Measurements from ENCODE around the gene NEDD8.

The NEDD8 gene

DNA sequence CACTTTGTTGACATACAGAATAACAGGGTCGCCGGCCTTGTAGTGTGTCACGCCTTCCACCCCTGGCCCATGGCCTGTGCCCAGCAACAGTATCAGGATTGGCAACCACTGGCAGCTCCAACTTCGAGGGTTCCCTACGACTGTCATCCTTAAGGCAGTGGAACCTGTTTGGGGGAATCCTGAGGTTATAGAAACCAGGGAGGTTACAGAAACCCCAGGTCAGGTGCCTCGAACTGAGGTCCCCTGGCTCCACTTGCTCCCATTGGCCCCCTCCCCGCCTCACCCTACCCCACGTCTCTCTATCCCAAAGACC, 37.3 kb downstream of the NEDD8 start:
- DNase-seq = no peak

DNA sequence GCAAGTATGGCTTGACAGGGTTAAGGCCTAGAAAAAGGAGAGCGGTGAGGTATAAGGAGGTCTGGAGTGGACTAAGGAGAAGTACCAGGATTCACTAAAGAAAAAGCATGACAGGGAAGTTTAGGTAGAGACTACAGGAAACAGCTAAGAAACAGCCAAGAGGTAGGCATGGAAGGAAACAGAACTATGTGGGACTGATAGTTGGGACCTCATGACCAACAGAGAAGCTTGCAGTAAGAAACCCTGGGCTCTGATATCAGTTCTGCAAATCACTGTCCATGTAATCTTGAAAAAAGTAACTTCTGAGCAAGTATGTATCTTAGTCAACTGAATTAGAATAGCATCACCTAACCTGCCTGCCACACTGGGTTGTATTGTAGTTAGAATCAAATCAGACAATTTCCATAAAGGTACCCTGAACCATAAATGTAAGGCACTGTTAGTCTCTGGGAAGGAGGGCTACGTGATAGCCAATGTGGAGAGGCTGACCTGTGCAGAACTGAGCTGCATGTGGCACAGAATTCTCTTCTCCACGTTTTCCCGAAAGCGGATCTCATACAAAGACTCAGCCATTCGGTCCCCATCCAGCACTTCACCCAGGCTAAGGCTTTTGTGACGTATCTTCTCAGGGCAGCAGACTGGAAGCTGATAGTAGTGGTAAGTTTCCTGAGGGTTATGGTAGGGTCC, 37.8 kb downstream of the NEDD8 start:
- DNase-seq = no peak

DNA sequence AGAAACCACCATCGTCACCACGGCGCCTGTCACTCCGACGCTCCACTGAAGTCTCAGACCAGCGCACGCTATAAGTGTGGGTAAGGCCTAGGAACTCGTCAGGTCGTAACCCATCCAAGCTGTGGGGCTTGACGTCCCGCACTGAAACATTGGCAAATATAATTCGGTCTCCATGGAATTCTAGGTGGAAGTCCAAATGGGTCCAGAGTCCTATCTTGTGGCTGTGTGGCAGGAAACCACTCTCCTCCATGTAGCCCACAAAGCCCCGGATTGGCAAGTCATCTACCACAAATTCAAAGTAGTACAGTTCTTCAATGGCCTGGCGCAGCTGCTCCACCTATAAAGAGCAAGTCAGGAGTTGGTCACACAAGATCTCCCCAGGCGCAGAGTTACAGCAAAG, 39.2 kb downstream of the NEDD8 start:
- no peak for DNase-seq

DNA sequence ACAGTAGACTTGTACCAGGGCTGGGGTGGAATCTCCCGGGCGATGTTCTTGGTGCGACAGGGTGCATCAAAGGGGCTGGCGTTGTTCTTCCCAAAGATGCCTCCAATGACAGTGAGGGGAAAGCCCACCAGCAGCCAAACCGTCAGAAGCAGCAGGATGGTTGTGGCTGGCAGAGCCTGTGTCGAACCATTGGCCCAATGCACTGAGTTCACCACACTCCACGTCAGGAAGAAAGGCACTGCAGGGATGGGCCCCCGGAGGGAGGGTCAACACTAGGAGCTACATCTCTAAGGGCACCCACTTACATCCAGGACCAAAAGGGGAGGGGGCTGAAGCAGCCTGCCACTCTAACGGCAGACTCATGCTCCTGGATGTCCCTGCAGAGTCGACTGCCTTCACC, 41.8 kb downstream of the NEDD8 start:
- DNase-seq = no peak

DNA sequence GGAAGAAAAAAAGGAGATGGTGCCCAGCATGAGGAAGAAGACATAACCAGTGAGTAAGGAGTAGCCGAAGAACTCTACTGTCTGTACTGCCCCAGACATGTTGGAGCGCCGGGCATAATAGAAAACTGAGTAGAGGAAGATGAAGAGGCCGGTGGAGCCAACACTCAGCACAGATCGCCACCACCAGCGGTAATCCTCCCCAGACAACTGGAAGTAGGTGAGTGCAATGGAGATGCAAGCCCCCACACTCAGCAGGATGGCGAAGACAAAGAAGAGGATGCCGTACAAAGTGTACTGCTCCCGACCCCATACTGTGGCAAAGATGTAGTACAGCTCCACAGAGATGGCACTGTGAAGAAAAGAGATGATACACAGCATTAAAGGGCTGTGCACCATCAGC, 42.7 kb downstream of the NEDD8 start:
- DNase-seq = no peak

DNA sequence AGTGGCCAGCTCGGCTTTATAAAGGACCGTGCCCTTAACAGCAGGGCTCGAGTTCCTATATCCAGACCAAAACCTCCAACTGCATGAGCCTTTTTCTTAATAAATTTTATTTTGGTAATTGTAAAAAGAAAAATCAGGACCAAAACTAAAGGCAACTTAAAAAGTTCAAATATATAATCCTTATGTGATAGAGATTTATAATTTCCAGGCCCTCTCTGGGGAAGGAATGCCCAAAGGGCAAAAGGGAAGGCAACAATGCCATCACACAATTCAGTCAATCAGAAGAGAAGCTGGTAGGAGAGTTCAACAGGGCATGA, 43.1 kb downstream of the NEDD8 start:
- DNase-seq = no peak

DNA sequence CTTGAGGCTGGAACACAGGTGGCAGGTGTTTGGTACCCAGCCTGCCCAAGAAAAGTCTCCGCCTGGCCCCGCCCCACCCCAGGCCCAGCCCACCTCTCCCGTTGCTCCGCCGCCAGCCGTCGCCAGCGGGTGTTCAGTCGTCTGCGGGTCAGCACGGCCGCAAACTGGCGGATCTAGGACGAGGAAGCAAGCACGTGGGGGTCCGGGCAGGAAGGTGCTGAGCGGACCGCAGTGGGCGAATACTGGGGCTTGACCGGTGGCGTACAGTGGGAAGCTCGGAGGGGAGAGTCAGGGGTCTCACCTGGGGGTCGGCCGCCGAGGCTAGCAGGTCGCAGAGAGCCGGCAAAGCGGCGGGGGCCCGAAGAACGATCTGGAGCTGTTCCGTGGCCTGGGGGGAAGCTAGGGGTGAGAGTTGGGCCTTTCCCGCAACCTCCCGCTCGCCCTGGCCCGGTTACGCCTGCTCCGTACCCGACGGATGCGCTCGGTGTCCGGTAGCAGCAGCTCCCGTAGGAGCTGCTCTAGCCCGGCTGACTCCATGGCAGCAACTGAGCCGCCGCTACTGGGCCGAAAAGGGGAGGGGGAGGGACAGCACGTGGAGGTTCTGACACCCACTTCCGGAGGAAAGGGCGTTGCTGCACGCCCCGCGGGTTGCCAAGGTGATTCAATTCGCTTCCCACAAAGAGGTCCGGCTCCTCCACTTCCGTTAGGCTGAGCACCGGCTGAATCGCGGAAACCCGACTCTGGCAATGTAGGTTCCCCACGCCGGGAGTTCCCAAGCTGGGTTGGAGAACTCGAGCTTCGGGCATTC, 43.7 kb downstream of the NEDD8 start, which contains the start of gene IPO4:
Gene IPO4, minus strand, starts transcription at position 566 of the 808 bp plus-strand sequence. Its CDS starts 29 bp downstream, at position 537.
- DNase-seq = peak; percentile 90

DNA sequence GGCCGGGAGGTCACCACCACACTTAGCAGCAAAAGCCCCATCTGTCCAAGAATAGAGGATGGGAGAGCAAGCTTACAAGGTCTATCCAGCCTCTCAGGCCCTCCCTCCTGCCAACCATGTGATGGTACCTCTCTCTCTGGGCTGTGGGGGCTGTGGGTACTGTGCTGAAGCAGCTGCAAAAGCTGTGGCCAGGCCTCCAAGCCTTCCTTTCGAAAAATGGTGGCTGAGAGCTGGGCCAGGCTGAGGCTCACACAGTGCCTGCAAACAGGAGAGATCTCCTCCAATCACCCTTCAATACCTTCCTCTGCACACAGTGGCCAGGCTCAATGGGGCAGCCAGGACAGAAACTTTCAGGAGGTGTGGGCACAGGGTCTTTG, 44.6 kb downstream of the NEDD8 start:
- no peak for DNase-seq

DNA sequence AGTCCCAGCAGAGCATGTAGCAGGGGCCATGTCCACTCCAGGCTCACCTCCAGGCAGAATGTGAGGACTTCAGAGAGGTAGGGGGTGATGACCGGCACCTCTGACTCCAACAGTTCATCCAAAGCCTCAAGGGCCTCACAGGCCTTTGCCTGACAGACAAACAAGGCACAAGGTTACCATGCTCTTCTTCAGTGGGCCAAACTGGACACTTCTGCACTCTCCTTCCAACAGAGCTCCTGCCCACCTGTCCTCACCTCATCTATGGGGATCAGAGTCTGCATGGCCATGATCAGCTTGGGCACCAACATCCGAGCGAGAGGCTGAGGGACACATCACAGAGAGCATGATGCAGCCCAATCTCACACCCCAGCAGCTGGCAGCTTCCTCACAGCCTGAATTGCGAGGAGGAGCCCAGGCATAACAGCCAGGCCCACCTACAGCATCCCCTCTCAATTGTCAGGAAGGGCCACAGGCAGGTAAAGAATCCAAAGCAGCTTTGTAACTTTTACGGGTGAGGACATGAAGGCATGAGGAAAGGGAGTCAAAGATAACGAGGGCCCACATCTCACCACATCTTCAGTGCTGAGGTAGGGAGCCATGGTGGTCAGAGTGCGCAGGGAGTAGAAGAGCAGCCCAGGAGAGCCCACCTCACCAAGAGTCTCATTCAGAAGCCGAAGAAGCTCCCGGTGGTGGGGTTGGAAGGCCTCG, 45.2 kb downstream of the NEDD8 start:
- no peak for DNase-seq

DNA sequence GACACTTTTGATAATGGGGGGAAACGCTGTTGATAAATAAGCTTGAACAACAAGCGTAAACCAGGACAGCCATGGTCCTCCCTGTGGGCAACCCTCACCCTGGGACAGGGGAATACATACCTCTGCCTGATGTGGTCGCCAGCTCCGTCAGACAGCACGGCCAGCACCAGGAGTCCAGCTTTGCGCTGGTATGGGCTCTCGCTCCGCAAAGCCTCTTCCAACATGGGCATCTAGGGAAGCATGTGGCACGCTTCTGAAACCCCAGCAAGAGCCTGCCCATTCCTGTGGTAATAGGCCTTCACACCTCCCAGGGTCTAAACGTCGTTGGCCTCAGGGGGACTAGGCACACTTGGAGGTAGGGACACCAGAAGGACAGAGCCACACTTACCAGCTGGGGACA, 46.4 kb downstream of the NEDD8 start:
- DNase-seq = no peak

DNA sequence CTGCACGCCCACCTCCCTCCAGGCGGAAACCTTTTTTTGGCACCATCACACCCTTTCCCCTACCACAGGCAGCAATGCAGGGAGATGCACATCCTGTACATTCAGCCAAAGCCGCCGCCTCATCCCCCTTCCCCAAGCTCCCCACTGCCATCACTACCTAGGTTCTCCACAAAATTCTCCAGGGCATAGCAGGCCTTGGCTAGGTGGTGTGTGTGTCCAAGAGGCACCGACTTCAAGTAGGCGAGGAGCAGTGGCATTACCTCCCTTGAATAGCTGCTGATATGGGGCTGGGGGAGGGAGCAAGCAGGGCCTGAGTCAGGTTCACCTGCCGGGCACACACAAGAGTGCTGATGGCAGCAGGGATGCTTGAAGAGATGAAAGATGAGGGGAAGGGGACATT, 47.1 kb downstream of the NEDD8 start:
- no peak for DNase-seq

DNA sequence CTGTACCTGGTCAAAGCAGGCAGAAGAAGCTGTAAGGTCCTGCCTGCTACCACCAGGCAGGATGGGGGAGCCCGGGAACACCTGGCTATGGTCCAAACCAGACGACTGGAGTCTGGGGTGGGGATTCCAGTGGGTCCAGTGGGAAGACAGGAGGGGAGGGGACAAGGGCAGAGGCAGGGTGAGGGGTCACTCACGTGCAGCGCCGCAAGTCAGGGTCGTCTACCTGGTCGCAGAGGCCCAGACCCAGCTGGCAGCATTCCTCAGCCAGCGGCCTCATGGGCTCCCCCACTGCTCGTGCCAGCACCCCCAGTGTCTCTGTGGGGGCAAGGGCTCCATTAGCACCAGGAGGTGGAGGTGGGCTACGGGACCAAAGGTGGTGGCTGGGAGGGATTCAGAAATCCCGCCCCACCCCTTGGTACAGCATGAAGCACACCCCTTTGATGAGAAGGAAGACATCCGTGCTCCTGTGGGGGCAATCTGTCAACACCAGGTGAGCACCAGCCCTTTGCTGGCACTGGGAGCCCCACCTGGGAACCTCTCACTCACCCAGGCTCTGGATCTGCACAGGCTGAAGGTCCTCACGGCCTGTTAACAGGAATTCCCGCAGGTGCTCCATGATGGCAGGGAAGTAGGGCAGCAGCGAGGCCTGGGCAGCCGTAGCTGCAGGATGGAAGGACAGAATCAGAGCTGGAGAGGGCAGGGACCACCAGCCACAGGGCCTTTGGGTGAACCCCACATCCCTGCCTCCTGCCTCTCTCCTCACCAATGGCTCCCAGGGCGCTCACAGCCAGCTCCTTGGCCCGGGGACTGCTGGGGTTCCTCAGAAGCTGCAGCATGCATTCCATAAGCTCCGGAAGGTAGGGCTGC, 47.8 kb downstream of the NEDD8 start:
- DNase-seq = no peak

DNA sequence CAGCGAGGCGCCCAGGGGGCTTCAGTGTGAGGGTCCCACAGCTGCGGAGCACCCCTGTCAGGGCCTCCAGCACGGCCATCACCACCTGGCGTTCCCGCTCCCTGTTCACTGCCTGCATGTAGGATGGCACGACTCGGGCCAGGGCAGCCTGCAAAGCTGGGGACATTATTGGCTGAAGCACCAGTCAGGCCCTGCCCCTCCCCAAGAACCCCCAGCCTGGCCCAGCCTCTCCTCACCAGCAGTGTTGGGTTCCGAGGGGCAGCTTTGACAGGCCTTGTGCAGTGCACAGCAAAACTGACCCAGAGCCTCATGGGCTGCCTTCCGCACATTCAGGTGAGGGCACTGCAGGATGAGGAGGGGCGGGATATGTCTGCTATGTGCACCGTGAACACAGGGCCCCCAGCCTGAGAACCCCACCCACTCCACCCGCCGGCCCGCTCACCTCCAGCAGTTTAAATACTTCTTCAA, 49.1 kb downstream of the NEDD8 start:
- DNase-seq = no peak

DNA sequence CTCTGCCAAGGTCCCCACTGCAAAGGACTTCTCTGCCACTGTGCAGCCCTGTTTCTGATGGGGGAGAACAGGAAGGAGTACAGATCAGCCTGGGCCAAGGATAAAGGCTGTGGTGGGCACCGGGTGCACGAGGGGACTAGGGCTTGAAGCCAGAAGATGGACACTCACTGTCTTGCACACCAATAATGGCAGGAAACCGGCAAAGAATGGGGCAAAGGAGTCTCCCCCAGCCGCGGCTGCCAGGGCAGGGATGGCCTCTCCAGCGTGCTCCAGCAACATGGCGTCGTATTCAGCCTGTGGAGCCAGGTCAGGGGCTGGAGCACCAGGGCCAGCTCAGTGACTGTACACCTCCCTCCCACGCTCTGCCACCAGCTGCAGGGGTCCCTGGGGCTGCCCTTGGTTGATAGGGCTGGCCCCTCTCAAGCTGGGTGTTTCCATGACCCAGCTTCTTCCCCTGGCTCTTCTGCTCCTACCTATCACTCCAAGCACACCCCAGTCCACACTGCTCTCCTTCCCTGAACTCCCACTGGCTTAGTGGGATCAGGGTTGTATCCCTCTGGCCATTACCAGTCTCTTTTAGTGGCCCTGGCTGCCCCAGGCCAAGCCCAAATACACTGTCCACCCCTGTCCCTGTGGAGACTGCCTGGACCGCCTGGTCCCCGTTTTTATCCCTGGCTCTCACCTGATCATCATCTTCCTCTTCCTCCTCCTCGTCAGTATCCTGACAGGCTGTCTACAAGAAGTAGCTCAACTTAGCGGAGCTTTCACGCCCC, 49.9 kb downstream of the NEDD8 start:
- DNase-seq = no peak

DNA sequence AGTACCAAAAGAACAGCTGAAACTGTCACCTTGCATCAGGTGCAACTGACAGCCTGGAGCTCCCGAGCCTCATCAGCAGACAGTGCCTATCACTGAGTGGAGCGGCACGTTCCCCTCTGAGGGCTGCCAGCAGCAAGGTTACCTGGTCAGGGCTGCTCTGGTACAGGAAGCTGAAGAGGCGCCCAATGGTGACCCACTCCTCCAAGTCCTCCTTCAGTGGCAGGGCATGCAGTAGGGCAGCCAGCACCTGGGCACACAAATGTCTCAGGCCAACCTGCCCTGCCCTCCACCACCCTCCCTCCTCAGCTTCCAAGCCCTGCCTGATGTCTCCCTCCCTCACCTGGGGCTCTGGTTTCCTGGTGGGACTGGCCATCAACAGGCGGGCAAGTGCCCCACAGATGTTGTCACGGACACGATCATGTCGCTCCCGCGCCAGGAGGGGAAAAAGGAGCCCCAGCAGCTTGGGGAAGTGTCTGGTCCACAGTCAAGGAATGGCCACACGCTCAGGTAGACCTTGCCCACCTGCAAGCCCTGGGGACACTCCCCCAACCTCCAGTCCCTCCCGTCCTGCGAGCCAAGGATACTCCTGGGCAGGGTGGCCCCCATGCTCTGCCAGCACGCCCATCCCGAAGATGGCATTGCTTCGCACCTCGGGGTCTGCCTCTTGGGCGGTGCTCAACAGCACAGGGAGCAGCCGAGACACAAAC, 50.6 kb downstream of the NEDD8 start:
- DNase-seq = no peak

DNA sequence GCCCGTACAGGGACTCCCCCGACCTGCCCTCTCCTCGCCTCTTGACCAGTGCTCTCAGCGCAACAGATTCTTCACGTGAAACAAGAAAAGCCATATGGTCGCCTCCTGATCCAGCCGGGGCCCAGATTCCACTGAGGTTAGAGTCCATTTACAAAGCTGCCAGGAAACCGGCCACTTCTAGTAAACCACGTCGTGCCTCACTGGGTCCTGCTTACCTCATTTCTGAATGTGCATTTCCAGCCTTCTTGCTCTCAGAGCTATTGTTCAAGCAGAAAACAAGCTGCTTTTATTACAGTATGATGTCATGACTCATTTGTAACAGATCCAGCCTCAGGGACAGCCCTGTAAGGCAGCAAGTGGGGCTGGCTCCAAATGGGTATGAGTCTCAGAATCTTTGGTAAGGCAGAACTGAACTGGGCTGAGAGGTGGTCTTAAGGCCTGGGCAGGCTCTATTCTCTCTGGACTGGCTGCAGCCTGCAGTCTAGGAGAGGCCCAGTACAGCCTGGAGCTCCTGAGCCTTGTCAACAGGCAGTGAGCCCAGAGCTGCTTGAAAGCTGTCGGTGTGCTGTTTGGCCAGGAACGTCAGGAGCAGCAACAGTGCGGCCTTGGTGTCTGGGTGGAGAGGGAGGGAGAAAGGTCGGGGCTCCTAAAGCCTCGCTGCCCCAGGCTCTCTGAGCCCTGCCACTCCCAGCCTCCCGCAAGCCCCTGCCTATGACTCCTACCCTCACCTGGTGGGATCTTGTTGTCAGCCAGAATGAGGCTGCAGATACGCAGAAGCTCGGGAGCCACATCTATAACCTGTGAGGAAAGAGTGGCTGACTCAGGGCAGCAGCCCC, 52.0 kb downstream of the NEDD8 start:
- no peak for DNase-seq

DNA sequence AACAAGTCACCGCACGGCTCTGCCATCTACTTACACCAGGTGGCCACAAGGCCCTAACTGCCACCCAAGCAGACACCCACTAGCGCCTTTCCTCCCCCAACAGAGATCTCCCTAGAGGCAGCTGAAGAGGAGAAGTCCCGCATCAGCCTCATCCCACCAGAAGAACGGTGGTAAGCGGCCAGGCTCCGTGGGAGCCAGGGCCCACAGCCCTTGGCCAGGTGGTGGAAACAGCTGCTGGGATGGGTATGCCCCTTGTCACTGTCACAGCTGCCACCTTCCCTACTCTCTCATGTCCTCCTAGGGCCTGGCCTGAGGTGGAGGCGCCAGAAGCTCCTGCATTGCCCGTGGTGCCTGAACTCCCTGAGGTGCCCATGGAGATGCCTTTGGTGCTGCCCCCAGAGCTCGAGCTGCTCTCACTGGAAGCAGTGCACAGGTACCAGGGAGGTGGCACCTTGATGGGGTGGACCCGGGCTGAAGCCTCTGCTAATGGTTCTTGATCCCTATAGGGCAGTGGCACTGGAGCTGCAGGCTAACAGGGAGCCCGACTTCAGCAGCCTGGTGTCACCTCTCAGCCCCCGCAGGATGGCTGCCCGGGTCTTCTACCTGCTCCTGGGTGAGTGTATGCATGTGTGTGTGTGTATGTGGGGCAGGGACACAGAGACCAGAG, 52.7 kb downstream of the NEDD8 start:
- DNase-seq = no peak

DNA sequence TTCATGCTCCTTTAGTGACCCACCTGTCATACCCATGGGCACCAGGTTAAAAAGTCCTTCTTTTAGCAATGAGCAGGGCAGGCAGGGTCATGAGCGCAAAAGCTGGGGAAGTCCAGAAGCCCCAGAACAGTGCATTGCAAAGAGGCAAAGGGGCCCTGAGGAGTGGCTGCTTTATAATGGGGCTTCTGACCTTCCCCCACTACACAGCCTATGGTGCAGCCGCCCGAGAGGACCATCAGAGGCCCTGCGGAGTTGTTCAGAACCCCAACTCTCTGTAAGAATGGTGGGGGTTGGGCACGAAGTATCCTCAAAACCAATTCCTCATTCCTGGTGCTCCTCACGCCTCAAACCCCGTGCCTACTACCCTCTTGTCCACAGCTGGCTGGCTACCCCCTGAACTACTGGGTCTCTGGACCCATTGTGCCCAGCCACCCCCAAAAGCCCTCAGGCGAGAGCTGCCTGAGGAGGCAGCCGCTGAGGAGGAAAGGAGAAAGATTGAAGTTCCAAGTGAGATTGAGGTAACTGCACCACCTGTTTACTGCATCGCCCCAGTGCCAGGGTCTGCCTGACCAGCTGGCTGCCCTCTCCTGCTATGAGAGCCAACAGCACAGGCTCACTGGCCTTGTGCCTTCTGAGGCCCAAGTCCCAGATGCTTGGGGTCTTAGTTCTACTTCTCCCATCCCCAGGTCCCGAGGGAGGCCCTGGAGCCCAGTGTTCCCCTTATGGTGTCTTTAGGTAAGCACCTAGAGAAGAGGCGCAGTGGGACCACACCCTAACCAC, 53.6 kb downstream of the NEDD8 start:
- DNase-seq = no peak

DNA sequence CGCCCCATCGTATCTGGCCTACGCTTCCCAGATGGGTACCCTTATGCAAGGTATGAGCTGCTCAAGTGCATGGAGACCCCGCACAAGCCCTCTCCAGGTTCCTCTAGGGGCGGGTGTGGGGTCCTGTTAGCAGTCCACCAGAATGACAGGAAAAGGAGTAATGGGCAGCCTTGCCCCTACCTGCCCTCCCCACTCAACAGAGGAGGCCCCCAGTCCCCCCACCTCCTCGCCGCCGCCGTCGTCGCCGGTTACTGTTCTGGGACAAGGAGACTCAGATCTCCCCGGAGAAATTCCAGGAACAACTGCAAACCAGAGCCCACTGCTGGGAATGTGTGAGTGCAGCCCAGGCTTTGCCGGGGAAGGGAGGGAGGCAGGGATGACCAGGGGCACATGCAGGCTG, 54.3 kb downstream of the NEDD8 start:
- DNase-seq = no peak
